ENCODE data around the gene ANKS1B.

- TF ChIP-seq POLR2A (IDR thresholded peaks at IDR 0.05) (no peak), CTCF (IDR thresholded peaks at IDR 0.05) (no peak), POLR2AphosphoS5 (IDR thresholded peaks at IDR 0.05) (no peak)
Observed at GRCh38 chr12:98869886-98870503, 1114.7 kb downstream of the ANKS1B start.

Data from suprapubic skin (tissue), 4 donors.